Measurements from ENCODE around the gene ATP8A2. TPM values are rescaled to one million over a fixed set of nuclear protein-coding genes. Genes with fewer than 3 reads are reported as not detected.

The ATP8A2 gene
- polyA plus RNA-seq, 3 donors = not detected

DNA sequence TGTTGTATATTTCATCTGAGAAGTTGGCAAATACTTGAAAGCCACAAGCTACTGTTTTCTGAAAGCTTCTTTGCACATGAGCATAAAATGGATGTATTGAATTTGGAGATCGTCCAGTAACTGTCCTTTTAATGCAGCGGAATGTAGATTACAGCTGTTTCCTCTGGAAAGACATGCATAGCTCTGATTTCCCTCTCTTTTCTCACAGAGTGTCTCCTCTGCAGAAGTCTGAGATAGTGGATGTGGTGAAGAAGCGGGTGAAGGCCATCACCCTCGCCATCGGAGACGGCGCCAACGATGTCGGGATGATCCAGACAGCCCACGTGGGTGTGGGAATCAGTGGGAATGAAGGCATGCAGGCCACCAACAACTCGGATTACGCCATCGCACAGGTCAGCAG, 397.1 kb downstream of the ATP8A2 start:
- H3K27me3 ChIP-seq (ENCODE audit: control insufficient read depth in 2 of 2, insufficient read depth in 2 of 2, low read length in 2 of 2) = no peaks in the 10 kb centered on the region
- WGBS (ENCODE audit: insufficient coverage) = 97% methylated on average over 9 of the region's 13 CpGs
- peaks cover 0 to 9% (median 2%) of the 10 kb centered on the region in 7 donors for H3K9me3 Mint-ChIP-seq
- no peaks in the 10 kb centered on the region for H3K9me3 ChIP-seq (replicated peaks in 1 of 2; ENCODE audit: control insufficient read depth in 1 of 2, insufficient read depth in 1 of 2, low read length in 2 of 2)
- no peaks in the 10 kb centered on the region for H3K79me2 ChIP-seq (ENCODE audit: insufficient read depth, low read length)
- no peak overlapping the region for H3K4me3 ChIP-seq (replicated peaks in 1 of 3; ENCODE audit: low read depth in 2 of 3, low read length in 3 of 3)
- H3K4me1 ChIP-seq (ENCODE audit: control insufficient read depth in 1 of 2, insufficient read depth in 2 of 2, low read length in 2 of 2) = no peaks in the 10 kb centered on the region
- no peaks in the 10 kb centered on the region for H3K36me3 Mint-ChIP-seq
- intact Hi-C loops (cut with micrococcal nuclease) = no loop called here
- no peaks in the 10 kb centered on the region for H4K20me1 ChIP-seq (ENCODE audit: insufficient read depth, low read length)
- H3K4me2 ChIP-seq (replicated peaks; ENCODE audit: extremely low read depth, low read length, poor library complexity, severe bottlenecking) = no peak overlapping the region
- H3K4me3 Mint-ChIP-seq = no peak overlapping the region
- H3K36me3 ChIP-seq (replicated peaks in 1 of 2; ENCODE audit: control insufficient read depth in 1 of 2, insufficient read depth in 2 of 2, low read length in 2 of 2) = no peaks in the 10 kb centered on the region
- H3K27ac ChIP-seq (ENCODE audit: low read depth in 1 of 2, low read length in 2 of 2) = no peak overlapping the region
- H3K27ac Mint-ChIP-seq = no peak overlapping the region
- H2AFZ ChIP-seq (ENCODE audit: insufficient read depth, low read depth, low read length, poor library complexity, severe bottlenecking) = no peak overlapping the region
- no peak for DNase-seq
- no peaks in the 10 kb centered on the region for H3K4me1 Mint-ChIP-seq
- no peak overlapping the region for H3K9ac ChIP-seq (ENCODE audit: insufficient read depth, low read length, poor library complexity, severe bottlenecking)
- TF ChIP-seq, protein P1, sequence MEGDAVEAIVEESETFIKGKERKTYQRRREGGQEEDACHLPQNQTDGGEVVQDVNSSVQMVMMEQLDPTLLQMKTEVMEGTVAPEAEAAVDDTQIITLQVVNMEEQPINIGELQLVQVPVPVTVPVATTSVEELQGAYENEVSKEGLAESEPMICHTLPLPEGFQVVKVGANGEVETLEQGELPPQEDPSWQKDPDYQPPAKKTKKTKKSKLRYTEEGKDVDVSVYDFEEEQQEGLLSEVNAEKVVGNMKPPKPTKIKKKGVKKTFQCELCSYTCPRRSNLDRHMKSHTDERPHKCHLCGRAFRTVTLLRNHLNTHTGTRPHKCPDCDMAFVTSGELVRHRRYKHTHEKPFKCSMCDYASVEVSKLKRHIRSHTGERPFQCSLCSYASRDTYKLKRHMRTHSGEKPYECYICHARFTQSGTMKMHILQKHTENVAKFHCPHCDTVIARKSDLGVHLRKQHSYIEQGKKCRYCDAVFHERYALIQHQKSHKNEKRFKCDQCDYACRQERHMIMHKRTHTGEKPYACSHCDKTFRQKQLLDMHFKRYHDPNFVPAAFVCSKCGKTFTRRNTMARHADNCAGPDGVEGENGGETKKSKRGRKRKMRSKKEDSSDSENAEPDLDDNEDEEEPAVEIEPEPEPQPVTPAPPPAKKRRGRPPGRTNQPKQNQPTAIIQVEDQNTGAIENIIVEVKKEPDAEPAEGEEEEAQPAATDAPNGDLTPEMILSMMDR (IDR thresholded peaks at IDR 0.05) = no peak
- H3K27me3 Mint-ChIP-seq (ENCODE audit: low read depth in 3 of 3) = peaks cover 0 to 6% (median 4%) of the 10 kb centered on the region in 3 donors

DNA sequence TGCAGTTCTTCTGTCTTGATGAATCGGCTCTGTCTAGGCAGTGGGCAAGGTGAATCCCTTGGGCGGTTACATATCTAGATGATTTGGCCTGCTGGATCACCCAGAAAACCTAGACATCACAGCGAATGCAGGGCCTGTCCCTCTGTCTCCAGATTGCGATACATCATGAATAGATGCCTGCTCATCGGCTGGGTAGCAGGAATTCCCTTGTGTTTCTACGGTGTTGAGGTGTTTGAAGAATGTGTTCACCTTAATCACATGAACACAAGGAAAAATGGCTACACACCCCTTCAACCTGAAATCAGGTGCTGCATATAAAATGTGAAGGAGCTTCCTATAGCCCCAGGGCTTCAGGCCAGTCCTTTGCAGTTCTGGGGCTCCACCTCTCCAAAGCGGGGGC, 398.8 kb downstream of the ATP8A2 start:
- H3K4me1 ChIP-seq (ENCODE audit: control insufficient read depth in 1 of 2, insufficient read depth in 2 of 2, low read length in 2 of 2) = no peaks in the 10 kb centered on the region
- H3K79me2 ChIP-seq (ENCODE audit: insufficient read depth, low read length) = no peaks in the 10 kb centered on the region
- no peaks in the 10 kb centered on the region for H3K4me1 Mint-ChIP-seq
- no peak for DNase-seq
- H3K9ac ChIP-seq (ENCODE audit: insufficient read depth, low read length, poor library complexity, severe bottlenecking) = no peak overlapping the region
- H3K9me3 ChIP-seq (replicated peaks in 1 of 2; ENCODE audit: control insufficient read depth in 1 of 2, insufficient read depth in 1 of 2, low read length in 2 of 2) = no peaks in the 10 kb centered on the region
- no peaks in the 10 kb centered on the region for H3K36me3 ChIP-seq (replicated peaks in 1 of 2; ENCODE audit: control insufficient read depth in 1 of 2, insufficient read depth in 2 of 2, low read length in 2 of 2)
- peaks cover 0 to 6% (median 4%) of the 10 kb centered on the region in 3 donors for H3K27me3 Mint-ChIP-seq (ENCODE audit: low read depth in 3 of 3)
- H3K36me3 Mint-ChIP-seq = no peaks in the 10 kb centered on the region
- peaks cover 0 to 9% (median 2%) of the 10 kb centered on the region in 7 donors for H3K9me3 Mint-ChIP-seq
- no peak overlapping the region for H3K27ac ChIP-seq (ENCODE audit: low read depth in 1 of 2, low read length in 2 of 2)
- no peak overlapping the region for H2AFZ ChIP-seq (ENCODE audit: insufficient read depth, low read depth, low read length, poor library complexity, severe bottlenecking)
- no peak overlapping the region for H3K4me2 ChIP-seq (replicated peaks; ENCODE audit: extremely low read depth, low read length, poor library complexity, severe bottlenecking)
- TF ChIP-seq, protein P1 (IDR thresholded peaks at IDR 0.05) = no peak
- H3K27ac Mint-ChIP-seq = no peak overlapping the region
- H3K4me3 Mint-ChIP-seq = no peak overlapping the region
- intact Hi-C loops (cut with micrococcal nuclease) = no loop called here
- H3K27me3 ChIP-seq (ENCODE audit: control insufficient read depth in 2 of 2, insufficient read depth in 2 of 2, low read length in 2 of 2) = no peaks in the 10 kb centered on the region
- no peaks in the 10 kb centered on the region for H4K20me1 ChIP-seq (ENCODE audit: insufficient read depth, low read length)
- H3K4me3 ChIP-seq (replicated peaks in 1 of 3; ENCODE audit: low read depth in 2 of 3, low read length in 3 of 3) = no peak overlapping the region
- WGBS (ENCODE audit: insufficient coverage) = 90% methylated on average over 4 of the region's 7 CpGs

Data from CD14-positive monocyte (primary cell).